Stimulated activated CD8-positive, alpha-beta memory T cell treated with anti-CD3 and anti-CD28 coated beads, Interleukin-15, amount 100 ng/mL, for 4 hours (primary cell): ENCODE data around the gene MARCHF6.
"Not testable (repeated sequence)": the region's sequence is repeated elsewhere in the genome, so short reads cannot be mapped to it uniquely, and the experiment has no call there.

Experiments used
- DNase-seq, 2 donors: peaks; one replicate each; pipeline ENCODE4 v3.0.0-alpha.2; 2020; ENCODE audit warnings: low read depth in 2 of 2

MARCHF6 gene

GRCh38 chr5:10323588-10324488 is 29.7 kb upstream of the MARCHF6 start:
- no peak for DNase-seq

GRCh38 chr5:10324518-10325370 is 28.8 kb upstream of the MARCHF6 start:
- no peak for DNase-seq

GRCh38 chr5:10328323-10328722 is 25.2 kb upstream of the MARCHF6 start:
- no peak for DNase-seq

GRCh38 chr5:10329446-10329819 is 24.1 kb upstream of the MARCHF6 start:
- no peak for DNase-seq

GRCh38 chr5:10329820-10330481 is 23.5 kb upstream of the MARCHF6 start:
- no peak for DNase-seq

GRCh38 chr5:10330511-10331230 is 22.8 kb upstream of the MARCHF6 start:
- DNase-seq = no peak

GRCh38 chr5:10331341-10331796 is 22.1 kb upstream of the MARCHF6 start:
- DNase-seq = no peak

GRCh38 chr5:10332301-10332700 is 21.2 kb upstream of the MARCHF6 start:
- no peak for DNase-seq

GRCh38 chr5:10333154-10334006 is 20.1 kb upstream of the MARCHF6 start:
- no peak for DNase-seq

- no peak for DNase-seq
Observed at GRCh38 chr5:10334831-10335230, 18.7 kb upstream of the MARCHF6 start.

- no peak for DNase-seq
Observed at GRCh38 chr5:10335711-10336470, 17.6 kb upstream of the MARCHF6 start.

- DNase-seq = no peak
Observed at GRCh38 chr5:10337107-10337506, 16.4 kb upstream of the MARCHF6 start.

GRCh38 chr5:10337986-10338385 is 15.5 kb upstream of the MARCHF6 start:
- DNase-seq = no peak

- DNase-seq = no peak
Observed at GRCh38 chr5:10338686-10339057, 14.8 kb upstream of the MARCHF6 start.

GRCh38 chr5:10339058-10339811 is 14.3 kb upstream of the MARCHF6 start:
- DNase-seq = no peak

- no peak for DNase-seq
Observed at GRCh38 chr5:10339958-10340357, 13.5 kb upstream of the MARCHF6 start.

- no peak for DNase-seq
Observed at GRCh38 chr5:10343486-10343885, 10.0 kb upstream of the MARCHF6 start.

GRCh38 chr5:10344461-10345106 is 8.9 kb upstream of the MARCHF6 start:
- not testable (repeated sequence) for DNase-seq

GRCh38 chr5:10348258-10348657 is 5.2 kb upstream of the MARCHF6 start:
- no peak for DNase-seq
